Omental fat pad (tissue), 4 donors: ENCODE results near the gene NUP153. TPM values are rescaled to one million over a fixed set of nuclear protein-coding genes. Genes with fewer than 3 reads are reported as not detected.
A peak's percentile ranks its signal among the peaks of the same experiment; 100 is the strongest.

ENCODE experiments used
- ATAC-seq: fragments of 150-250 bp; one replicate; pipeline ENCODE4 v1.9.1; 2016; ENCODE audit warnings: mild to moderate bottlenecking, moderate library complexity; ENCODE audit not compliant: low FRiP score
- DNase-seq: peaks from one replicate; pipeline ENCODE4 v3.0.0-alpha.2; 2019; ENCODE audit warnings: low spot score
- CTCF ChIP-seq, 3 donors: fragments of 450-650 bp; IDR thresholded peaks; one replicate each; pipeline ENCODE4 v1.5.1; 2016 to 2017; ENCODE audit warnings: antibody characterized with exemption in 3 of 3, mild to moderate bottlenecking in 3 of 3, moderate library complexity in 2 of 3
- total RNA-seq, 4 donors: library from RNA; depleted of rRNA; stranded (reverse); fragments of >200 nt; gene quantifications; one replicate each; pipeline ENCODE4 v1.1.0, GENCODE V29; 2016

The NUP153 gene
- total RNA-seq, 4 donors from 2014 or later, result 32.7 to 80.6 (median 44.0) TPM

GRCh38 chr6:17721671-17722070 lies 14.9 kb upstream of the NUP153 start:
- DNase-seq, result no peak
- ATAC-seq, result no peak
- no peak for TF ChIP-seq CTCF (IDR thresholded peaks at IDR 0.05)

- no peak for TF ChIP-seq CTCF (IDR thresholded peaks at IDR 0.05)
- ATAC-seq (no peak), DNase-seq (no peak)
These were observed 12.8 kb upstream of the NUP153 start for GRCh38 chr6:17719323-17720041.

GRCh38 chr6:17716221-17716620 lies 9.5 kb upstream of the NUP153 start:
- no peak for TF ChIP-seq CTCF (IDR thresholded peaks at IDR 0.05)
- no peak for ATAC-seq
- DNase-seq, result no peak

GRCh38 chr6:17714879-17715851 lies 8.4 kb upstream of the NUP153 start:
- TF ChIP-seq CTCF (IDR thresholded peaks at IDR 0.05), result no peak
- ATAC-seq (peak; percentile 37), DNase-seq (no peak)

GRCh38 chr6:17714177-17714576 lies 7.5 kb upstream of the NUP153 start:
- no peak for TF ChIP-seq CTCF (IDR thresholded peaks at IDR 0.05)
- ATAC-seq (no peak), DNase-seq (no peak)

- no peak for DNase-seq
- ATAC-seq, result no peak
- no peak for TF ChIP-seq CTCF (IDR thresholded peaks at IDR 0.05)
These were observed 5.9 kb upstream of the NUP153 start for GRCh38 chr6:17712576-17712975.
